RKO (cell line): ENCODE data around the gene NEK3.
A peak's percentile ranks its signal among the peaks of the same experiment; 100 is the strongest.

Experiments used
- DNase-seq: peaks from one replicate; pipeline ENCODE4 v3.0.0-alpha.2; 2016; ENCODE audit warnings: low spot score

Gene NEK3

DNA sequence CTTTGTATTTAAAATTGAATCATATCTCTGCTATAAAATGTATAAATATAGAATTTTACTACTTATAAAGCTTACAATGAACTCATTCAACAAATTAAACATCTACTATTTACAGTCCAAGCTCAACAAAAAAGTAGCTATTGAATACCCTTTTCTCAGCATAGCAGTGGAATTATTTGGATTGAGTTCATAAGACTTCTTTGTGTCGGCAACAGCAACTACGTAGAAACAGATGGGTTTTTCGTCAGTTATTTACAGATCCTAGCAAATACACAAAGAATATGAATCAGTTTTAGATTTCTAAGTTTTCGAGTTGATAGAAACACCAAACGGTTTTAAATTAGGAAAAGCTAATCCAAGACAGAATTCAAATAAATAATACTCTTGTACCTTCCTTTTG lies 10.4 kb upstream of the NEK3 start:
- no peak for DNase-seq

DNA sequence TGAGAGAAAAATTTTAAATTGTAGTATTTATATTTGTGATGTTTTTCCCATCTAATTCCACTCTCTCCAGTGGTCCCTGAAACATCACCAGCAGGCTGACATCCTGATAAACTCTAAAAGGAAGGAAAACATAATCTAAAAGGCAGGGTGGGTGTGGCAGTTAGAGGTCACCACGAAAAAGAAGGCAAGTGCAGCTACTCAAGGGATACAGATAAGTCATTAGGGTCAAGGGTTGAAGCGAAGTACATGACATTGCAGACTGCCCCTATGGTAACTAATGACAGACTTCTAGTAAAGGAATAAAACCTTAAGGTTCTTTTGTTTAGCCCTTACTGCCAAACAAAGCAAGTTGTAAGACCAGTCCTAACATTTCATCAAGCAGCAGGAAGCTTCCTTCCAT lies 6.0 kb upstream of the NEK3 start:
- no peak for DNase-seq

DNA sequence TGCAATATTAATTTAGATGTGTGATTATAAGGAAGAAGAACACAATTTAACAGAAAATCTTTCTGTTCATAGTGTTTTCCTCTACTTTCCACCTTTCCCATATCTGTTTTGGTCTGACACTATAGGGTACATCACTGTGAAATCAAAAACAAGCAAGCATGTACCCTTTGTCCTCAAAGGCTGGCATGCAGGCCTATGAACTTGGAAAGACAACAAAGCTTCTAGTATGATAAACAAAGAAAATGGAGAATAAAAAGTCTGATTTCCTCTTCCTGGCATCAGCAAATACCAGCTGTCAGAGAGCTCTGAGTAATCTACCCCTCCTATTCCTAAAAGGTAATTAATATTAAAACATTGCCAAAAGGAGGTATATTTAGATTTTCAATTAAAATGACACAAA lies 5.6 kb upstream of the NEK3 start:
- DNase-seq, result no peak

DNA sequence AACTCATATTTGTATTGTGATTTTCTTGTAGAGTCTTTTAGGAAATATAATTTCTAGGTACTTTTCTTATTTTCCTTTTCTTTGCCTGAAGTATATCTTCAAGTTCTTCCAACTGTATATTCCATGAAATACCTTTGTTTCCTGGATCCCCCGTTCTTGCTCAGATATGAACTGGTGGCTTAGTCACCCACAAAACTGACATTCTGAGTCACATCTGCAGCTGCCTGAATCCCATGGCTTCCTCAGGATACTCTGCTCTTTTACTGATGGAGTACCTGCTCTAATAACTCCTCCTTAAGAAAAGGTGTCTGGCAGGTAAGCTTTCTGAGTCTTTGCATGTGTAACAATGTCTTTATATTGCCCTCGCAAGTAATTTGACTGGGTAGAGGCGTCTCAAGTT lies 4.5 kb upstream of the NEK3 start:
- peak; percentile 41 for DNase-seq

DNA sequence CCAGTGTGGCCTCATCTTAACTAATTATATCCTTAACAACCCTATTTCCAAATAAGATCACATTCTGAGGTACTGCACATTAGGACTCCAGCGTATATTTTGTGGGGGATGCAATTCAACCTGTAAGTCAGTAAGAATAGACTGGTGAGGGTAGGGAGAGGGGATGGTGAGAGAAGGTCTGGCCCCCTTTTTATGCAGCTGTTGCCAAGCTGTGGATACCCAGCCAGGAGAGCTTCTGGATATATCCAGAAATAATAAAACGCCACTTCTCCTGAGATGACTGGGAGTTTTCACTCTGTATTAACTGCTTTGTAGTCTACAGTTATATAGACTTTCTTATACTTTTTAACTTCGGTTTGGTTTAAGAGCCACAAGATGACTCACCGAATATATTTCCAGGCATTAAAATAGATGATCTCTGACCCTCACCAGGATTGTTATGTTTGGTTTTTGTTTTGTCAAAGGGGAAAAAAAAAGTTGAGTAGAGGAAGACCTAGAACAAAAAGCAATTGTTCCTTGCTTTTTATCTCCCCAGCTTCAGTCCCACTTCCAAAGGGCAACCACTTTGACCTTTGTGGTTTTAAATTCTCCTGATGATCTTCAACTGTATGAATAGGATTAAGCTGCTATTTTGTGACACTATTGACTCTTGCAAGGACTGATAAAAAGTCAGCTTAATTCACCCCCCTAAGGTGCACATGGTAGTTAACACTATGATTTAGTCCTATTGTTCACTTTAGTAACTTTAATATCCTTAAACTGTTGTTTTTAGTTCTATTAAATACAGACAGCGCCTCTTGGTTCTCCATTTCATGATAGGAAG lies 3.1 kb upstream of the NEK3 start:
- no peak for DNase-seq

DNA sequence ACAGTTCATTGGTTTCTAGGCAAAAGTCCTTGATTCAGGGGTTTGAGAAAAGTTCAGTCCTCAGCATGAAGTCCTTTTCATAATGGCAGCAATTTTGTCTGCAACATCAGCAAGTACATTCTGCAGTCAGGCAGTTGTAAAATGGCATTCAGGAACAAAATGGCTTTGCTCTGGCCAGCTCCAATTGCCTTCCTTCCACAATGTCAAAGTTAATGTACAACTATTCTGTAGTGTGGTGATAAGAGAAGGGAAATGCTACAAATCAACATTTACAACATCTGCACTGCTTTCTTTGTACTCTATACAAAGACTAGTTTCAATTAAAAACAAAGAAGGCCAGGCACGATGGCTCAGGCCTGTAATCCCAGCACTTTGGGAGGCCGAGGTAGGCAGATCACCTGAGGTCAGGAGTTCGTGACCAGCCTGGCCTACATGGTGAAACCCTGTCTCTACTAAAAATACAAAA lies 1.8 kb upstream of the NEK3 start:
- DNase-seq, result no peak

DNA sequence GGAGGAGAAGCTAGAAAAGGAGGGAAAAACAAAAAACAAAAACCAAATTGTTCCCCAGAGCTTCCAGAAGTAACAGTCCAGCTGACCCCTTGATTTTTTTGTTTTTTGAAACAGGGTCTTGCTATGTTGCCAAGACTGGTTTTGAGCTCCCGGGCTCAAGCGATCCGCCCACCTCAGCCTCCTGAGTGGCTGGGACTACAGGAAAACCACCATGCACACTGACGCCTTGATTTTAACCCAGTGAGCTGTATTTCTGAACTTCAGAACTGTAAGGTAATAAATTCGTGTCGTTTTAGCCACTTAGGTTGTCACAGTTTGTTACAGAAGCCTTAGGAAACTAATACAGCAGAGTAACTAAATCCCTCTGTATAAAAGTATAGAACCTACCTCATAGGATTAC lies 1.1 kb upstream of the NEK3 start:
- DNase-seq, result no peak

DNA sequence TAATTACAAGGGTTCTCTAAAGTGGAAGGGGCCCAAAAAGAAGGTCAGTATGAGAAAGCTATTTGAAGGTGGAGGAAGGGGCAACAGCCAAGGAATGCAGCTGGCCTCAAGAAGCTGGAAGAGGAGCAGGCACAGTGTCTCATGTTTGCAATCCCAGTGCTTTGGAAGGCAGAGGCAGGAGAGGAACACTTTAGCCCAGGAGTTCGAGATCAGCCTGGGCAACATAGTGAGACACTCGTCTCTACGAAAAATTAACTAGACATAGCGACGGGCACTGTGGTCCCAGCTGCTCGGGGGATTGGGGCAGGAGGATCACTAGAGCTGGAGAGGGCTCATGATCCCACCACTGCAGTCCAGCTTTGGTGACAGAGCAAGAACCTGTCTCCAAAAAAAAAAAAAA lies 656 bp upstream of the NEK3 start:
- DNase-seq, result no peak

DNA sequence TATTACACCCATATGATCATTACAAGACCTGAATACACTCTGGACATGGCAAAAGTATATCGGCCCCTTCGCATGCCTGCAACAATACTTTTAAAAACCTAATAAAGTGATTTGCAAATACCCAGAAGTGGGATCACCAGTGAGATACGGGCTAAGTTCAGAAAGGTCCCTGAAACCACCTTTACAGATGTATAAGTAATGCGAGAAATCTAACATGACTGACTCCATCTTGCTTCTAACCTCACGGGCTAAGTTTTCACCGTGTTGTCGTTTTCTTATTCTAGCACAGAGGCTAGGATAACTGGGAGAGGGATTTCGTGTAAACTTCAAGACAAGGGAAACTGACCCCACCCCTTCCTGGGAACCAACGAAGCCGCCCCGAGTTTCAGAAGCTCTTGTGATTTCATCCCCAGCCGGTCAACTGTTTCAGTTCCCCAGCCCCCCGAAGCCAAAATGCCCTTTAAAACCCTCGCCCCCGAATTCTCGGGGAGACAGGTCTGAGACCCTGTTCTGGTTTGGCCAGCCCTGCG lies 703 bp downstream of the NEK3 start:
- DNase-seq, result peak; percentile 44

DNA sequence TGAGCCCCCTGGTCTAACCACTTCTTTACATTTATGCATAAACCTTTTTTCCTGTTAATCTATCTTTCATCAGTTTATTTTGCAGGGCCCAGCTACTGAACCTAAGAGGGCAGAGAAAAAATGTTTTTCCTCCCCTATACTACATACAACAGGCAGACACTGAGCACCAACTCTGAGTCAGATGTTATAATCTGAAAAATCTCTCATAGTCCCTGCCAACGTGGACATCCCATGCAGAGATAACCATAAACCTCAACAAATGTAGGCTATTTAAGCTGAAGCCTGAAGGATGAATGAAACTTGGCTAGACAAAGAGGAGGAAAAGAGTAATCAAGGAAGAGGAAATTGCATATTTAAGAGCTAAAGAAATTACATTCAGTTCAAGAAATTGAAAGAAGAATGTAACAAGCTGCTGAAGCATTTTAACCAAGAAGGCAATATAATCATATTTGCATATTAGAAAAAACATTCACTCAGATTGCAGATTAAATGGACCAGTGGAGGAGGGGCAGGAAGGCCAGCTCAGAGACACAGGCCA lies 2.6 kb downstream of the NEK3 start:
- no peak for DNase-seq

DNA sequence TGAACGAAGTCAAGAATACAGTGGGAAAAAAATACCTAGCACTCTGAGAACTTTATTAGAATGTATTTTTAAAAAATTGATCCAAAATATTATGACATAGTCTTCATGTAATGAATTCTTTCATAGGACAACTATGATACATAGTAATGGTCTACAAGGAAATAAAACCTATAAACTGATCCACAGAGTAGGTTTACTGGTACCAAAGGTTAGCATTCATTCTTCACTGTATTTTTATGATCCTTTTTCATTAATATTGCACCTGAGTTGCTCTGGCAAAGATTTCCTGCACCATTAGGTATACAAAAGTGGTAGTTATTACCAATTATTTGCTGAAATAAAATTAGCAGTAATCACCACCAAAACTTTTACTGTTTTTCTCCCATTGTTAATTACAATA lies 4.2 kb downstream of the NEK3 start:
- DNase-seq, result no peak

DNA sequence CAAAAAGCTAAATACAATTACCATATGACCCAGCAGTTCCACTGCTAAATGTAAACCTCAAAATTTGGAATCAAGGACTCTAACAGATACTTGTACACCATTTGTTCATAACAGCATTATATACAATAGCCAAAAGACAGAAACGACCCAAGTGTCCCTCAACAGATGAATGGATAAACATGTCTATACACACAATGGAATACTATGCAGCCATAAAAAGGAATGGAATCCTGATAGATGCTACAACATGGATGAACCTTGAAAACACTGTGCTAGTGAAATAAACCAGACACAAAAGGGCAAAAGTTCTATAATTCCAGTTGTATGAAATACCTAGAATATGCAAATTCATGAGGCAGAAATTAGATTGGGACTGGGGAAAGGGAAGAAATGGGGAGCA lies 12.2 kb downstream of the NEK3 start:
- no peak for DNase-seq

DNA sequence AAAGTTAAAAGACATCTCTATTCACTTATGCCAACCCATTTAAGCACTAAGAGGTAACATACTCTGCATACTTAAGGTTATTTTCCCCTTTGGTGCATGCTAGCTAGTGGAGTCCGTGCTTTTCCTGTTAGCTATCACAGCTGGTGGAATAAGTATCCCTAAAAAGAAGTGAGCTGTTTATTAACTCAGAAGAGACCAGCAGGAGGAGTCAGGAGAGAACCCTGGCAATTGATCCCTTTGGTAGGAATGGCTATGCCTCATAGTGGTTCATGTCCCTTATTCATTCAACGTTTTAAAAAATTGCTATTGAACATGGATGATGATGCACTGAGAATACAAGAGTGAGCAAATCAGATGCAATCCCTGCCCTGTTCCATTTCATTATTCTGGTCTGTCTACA lies 18.1 kb downstream of the NEK3 start:
- no peak for DNase-seq

DNA sequence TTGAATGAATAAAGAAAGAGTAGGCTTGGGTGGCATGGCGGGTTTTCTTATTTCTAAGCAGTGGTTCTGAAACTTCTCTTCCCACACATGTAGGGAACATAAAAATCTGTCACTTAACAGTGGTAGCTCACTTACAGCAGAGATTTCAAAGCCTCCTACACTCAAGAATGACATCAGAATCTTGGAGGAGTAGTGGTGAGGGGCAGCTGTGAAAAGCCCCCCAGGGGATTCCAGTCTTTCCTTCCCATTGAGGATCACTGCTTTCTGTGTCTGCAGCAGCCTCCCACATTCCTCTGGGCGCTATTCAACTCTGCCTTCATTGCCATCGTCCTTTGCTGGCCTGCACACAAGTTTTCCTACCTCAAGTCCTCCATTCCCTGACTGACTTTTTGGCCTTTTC lies 21.9 kb downstream of the NEK3 start:
- DNase-seq, result no peak

DNA sequence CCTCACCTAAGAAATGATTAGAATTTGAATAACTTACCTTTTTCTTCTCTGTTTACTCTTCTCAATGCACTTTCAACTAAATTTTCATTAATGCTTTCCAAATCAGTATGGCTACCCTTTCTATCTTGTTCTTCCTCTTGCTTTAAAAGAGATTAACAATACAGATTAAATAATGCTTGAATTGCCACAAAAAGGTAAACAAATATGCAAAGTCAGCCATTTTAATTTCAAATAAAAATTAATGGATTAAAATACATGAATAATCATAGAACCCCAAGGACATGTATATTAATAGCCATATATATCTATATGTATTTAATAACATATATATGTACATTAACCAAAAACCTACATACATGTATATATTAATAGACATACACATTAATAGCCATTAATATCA lies 22.6 kb downstream of the NEK3 start:
- DNase-seq, result no peak

DNA sequence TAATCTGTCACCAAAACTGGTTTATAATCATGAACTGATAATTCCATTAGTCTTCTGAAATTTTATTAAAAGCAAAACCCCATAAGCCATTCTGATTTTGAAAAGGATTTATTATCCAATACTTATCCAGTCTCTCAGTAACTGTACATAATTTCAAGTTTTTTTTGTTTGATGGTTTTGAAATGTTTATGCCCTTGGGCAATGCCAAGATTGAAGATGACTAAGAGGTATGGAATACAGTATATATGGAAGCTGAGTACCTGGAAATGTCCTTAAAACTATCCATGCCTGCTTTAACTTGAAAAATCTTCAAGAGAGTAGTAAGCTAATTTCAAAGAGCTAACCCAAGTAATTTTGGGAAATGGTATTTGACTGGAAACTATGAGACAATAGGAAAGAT lies 28.8 kb downstream of the NEK3 start:
- no peak for DNase-seq

DNA sequence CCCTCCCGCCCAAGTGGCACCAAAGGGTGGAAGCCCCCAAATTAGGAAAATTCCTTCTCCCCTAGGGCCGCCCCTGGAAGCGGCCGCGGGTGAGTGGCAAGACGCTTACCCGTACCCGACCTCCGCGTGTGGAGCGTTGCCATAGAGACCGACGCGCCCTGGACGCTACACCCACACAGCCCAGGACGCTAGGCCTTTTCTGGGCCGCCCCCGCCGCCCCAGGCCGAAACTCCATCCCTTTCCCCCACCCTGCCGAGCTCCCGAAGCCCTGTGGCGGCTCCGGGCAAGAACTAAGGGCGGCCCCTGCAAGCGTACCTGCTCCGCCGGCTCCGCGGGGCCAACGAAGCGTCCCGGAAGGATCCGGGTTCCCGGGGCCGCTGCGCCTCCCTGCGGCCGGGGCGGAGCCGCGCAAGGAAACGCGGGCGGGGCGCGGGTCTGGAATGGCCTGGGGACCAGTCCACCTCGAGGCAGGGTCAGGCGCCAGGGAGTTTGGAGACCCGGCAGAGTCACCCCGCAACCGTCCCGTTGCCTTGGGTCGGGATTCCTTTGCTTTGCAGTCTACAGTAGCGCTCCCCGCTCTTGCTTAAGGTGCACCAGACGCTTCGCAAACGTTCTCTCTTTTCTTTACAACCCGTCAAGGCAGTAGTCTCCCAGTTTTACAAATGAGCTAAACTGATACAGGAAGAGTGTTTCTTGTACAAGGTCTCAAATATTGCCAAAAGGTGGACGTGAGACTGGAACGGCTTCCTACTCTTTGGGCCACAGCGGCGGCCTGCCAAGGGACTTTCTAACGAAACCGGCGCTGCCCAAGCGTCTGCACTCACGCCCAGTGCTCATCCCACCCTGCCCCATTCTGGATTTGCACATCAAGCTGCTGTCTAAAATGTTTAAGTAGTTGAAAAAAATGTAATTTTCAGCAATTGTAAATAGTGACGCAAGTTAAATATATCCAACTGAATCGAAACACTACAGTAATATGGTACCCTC lies 30.4 kb downstream of the NEK3 start, which contains the start of gene NEK5:
Gene NEK5, minus strand, starts transcription at position 360 of the 987 bp plus-strand sequence. CDS start 1,591 bp downstream, outside the sequence.
- DNase-seq, result peak; percentile 69

DNA sequence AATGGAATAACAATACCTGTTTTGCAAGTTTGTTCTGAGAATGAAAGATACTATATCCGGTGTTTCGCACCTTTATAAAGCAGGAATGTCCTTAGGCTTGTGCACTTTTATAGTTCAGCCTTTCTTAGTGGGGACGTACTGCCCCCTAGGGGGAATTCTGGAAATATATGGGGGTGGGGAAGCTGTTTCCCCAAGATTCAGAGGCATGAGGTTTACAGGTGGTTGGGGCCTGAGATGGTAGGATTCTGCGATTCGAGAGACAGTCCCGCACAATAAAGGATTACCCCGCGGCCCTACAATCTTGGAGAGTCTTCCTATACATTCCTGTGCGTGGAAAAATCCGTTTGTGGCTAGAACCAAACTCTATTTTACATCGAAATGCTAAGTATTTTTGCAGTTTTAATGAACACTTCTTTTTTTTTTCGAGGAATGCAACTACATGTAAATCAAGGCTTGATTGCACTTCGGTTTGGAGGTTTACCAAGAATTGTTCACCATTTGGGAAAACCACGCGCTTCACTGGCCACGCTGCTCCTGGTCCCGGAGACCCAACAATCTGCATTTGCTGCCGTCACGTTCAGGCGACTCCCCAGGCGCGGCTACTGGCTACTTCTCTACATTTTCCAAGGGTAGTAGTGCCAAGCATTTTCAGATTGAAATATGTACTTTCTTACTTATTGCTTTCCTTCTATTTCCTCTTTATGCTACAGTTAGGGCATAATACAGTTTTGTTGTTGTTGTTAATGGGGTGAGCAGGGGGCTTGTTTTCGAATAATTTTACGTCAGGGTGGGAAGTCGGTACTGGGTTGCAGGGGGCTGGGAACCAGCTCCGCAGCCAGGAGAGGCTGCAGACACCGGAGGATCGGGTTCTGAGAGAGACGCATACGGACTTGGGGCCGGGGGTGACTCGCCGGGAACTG lies 31.4 kb downstream of the NEK3 start:
- DNase-seq, result peak; percentile 78

DNA sequence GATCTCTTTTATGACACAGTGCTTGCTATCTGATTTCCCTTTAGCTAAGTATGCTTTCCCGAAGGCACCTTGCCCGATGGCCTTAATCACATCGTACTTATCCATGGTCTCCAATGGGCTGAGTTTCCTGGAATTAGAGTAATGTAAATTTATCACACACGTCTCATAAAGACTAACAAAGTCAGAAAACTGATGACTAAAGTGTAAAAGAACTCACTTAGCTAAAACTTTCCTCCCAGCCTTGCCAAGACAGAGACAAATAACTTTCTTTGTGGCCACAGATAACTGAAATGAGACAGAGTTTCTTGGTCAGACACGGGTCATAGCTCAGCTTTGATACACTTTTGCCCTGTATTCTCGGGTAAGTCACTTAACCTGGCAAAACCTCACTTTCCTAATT lies 32.0 kb downstream of the NEK3 start:
- peak; percentile 45 for DNase-seq

DNA sequence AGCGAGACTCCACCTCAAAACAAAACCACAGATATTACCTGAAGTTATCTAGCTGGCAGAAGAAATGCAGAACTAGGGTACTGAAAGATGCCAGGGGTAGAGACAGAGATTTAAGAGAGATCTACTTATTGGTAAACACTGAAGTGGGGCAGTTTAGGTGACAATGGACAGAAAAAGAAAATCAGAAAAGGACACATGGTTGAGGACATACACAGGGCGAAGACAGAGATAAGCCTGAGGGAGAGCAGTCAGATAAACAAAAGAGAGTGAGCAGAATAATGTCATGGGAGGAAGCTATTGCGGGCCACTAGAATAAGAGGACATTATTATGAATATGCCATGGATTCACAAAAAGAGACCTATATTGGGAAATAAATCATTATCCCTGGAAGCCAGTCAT lies 33.9 kb downstream of the NEK3 start:
- no peak for DNase-seq

DNA sequence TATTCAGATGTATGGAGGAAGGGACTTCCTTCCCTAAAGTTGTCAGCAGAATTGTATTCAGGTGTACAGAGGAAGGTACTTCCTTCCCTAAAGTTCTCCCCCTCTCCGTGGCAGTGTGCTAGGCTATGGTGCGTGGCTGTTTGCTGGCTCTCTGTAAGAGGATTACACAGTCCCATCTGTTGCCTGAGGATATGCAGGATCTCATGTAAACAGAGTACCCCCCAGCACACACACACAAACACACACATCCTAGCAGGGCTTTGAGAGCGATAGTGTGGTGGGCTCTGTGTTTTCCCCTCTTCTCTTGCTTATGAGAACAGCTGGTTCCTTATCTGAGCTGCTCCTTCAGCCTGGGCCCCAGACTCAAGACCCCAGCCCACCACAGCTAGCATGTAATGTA lies 40.8 kb downstream of the NEK3 start:
- no peak for DNase-seq
